Activated T-helper 2 cell treated with anti-CD3 and anti-CD28 coated beads, Interferon-gamma antibody, Interleukin-2, Interleukin-4, amounts not matched to agents 10 μg/mL and 5 μg/mL and 100 μg/mL, durations not matched to agents 14 hours and 24 hours and 36 hours (primary cell): ENCODE measurements around the gene HINT3. TPM values are rescaled to one million over a fixed set of nuclear protein-coding genes. Genes with fewer than 3 reads are reported as not detected.
"Not testable (repeated sequence)": the region's sequence is repeated elsewhere in the genome, so short reads cannot be mapped to it uniquely, and the experiment has no call there.

ENCODE experiments used
- DNase-seq: peaks from one replicate; pipeline ENCODE4 v3.0.0; 2021; ENCODE audit warnings: low spot score
- H3K27ac Mint-ChIP-seq: one replicate; pipeline ENCODE4 v1.8.0; 2021; ENCODE audit warnings: mixed read lengths
- H3K27me3 Mint-ChIP-seq: one replicate; pipeline ENCODE4 v1.8.0; 2021; ENCODE audit warnings: low read depth, mixed read lengths
- H3K36me3 Mint-ChIP-seq: one replicate; pipeline ENCODE4 v1.8.0; 2021; ENCODE audit warnings: low read depth, mixed read lengths
- H3K4me1 Mint-ChIP-seq: one replicate; pipeline ENCODE4 v1.8.0; 2021; ENCODE audit warnings: low read depth, mixed read lengths
- H3K4me3 Mint-ChIP-seq: one replicate; pipeline ENCODE4 v1.8.0; 2021; ENCODE audit warnings: low read depth, mild to moderate bottlenecking, moderate library complexity, mixed read lengths
- H3K9me3 Mint-ChIP-seq: one replicate; pipeline ENCODE4 v1.8.0; 2021; ENCODE audit warnings: mixed read lengths
- intact Hi-C: fragments of 100-400 bp; cut with micrococcal nuclease; formaldehyde crosslinking; loops from one replicate; pipeline ENCODE4 v1.15.1; 2023
- total RNA-seq: library from RNA; stranded (reverse); gene quantifications from 2 replicates; pipeline ENCODE4 v1.2.3, GENCODE V29; 2022

The HINT3 gene
- total RNA-seq, 1 donor from 2014 or later, result 7.9 TPM

DNA sequence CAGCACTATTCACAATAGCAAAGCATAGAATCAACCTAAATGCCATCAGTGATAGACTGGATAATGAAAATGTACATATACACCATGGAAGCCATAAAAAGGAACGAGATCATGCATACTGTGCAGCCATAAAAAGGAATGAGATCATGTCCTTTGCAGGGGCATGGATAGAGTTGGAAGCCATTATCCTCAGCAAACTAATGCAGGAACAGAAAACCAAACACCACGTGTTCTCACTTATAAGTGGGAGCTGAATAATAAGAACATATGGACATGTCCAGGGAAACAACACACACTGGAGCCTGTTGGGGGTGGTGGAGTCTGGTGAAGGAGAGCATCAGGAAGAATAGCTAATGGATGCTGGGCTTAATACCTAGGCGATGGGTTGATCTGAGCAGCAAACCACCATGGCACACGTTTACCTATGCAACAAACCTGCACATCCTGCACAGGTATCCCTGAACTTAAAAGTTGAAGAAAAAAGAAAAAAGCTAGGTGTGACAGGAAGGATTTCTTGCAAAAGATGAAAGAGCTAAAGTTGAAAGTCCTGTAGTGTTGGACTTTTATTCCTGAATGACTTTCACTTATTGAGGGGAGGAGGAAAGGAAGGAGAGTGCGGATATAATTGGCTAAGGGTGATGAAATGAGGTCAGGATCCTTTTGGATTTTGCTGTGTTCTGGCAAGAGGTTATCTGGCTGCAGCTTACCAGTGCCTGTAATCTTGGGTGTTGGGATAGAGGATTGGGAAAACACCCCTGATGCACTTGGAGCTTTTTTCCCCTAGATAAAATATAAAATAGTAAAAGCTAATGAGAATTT, 38.3 kb downstream of the HINT3 start:
- H3K36me3 Mint-ChIP-seq, result peaks cover 25% of the 10 kb centered on the region
- peaks cover 14% of the 10 kb centered on the region for H3K4me1 Mint-ChIP-seq
- DNase-seq, result no peak
- H3K27ac Mint-ChIP-seq, result no peak overlapping the region
- no peaks in the 10 kb centered on the region for H3K27me3 Mint-ChIP-seq
- no peaks in the 10 kb centered on the region for H3K9me3 Mint-ChIP-seq
- H3K4me3 Mint-ChIP-seq, result no peak overlapping the region
- intact Hi-C loops, result loop anchor here (5.0 to 10.0 kb wide), 2 partner anchors 430 to 1127 kb away; no protein-coding TSS in a partner anchor

DNA sequence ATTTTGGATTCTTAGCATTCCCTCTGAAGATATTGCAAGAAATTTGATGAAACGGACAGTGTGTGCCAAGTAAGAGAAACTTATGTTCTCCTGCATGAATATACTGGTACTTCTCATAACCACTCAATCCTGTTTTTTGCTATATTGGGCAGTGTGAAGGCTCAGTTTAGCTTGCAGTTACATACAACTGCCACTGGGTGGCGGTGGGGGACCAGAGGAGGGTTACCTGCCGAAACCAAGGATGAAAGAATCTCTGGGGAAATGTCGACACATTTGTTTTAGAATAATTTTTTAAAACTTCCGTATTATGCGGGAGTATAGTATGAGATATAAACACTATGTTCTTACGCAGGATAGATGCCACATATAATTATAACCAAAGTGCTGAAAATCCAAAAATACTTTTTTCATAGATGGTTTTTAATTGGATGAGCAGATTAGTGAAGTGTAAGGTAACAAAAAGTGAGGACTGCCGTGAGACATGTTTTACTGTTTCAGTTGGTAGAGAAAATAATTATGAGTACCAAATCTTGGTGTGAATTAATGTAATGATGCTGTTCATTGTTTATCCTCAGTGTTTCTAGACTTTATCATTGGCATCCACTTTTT, 39.5 kb downstream of the HINT3 start:
- intact Hi-C loops, result loop anchor here (1.0 to 10.0 kb wide), 4 partner anchors 175 to 1126 kb away; no protein-coding TSS in a partner anchor
- Mint-ChIP-seq H3K4me1 (peaks cover 11% of the 10 kb centered on the region), H3K27ac (no peak overlapping the region), H3K27me3 (no peaks in the 10 kb centered on the region), H3K9me3 (no peaks in the 10 kb centered on the region), H3K36me3 (peaks cover 37% of the 10 kb centered on the region), H3K4me3 (peak overlapping the region; percentile 58)
- peak; percentile 51 for DNase-seq

DNA sequence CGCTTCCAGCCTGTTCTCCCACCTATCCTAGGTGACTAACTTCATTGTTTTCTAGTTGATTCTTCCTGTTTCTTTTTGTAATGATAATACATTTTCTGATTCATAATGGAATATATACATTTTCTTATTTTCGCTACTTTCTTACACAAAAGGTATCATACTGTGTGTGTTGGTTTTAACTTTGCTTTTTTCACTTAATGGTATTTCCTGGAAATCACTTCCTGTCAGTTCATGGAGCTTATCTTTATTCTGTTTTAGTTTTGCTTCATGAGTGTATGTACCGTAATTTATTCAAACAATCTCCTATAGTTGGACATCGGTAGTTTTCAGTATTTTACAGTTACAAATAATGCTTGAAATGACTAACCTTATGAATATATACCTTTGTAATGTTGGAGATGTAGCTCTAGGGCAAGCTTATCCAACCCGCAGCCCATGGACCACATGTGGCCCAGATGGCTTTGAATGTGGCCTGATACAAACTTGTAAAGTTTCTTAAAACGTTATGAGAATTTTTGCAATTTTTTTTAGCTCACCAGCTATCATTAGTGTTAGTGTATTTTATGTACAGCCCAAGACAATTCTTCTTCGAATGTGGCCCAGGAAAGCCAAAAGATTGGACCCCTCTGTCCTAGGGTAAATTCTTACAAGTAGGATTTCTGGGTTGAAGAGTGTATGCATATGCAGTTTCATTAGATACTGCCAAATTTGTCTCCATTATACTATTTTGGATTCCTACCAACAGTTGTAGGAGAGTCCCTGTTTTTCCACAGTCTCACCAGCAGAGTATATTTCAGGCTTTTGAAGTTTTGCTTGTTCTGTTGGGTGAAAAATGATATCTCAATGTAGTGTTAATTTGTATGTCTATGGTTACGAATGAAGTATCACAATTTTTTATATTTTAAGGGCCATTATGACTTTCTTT, 46.4 kb downstream of the HINT3 start:
- Mint-ChIP-seq H3K27me3 (no peaks in the 10 kb centered on the region), H3K36me3 (peaks cover 53% of the 10 kb centered on the region), H3K4me1 (peaks cover 15% of the 10 kb centered on the region), H3K4me3 (no peak overlapping the region), H3K27ac (no peak overlapping the region), H3K9me3 (no peaks in the 10 kb centered on the region)
- DNase-seq, result no peak
- intact Hi-C loops, result no loop called here

DNA sequence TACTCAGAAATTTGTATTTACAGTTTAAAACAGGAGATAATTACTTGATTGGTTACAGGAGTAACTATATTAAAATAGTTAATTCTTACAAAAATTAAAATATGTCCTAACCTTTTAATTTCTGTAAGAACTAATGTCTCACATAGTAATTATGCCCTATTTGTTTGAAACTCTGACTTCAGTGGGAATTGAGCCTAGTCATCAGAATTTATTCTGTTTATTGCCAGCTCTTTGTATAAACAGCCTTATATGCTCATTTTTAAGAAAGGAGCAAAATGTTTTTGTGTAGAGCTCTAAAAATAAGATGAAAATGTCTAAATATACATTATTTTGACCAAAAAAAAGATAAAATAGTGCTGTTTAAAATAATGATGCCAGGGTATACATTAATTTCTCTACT, 51.2 kb downstream of the HINT3 start:
- H3K27me3 Mint-ChIP-seq, result no peaks in the 10 kb centered on the region
- H3K27ac Mint-ChIP-seq, result no peak overlapping the region
- H3K36me3 Mint-ChIP-seq, result peaks cover 44% of the 10 kb centered on the region
- H3K4me1 Mint-ChIP-seq, result peaks cover 12% of the 10 kb centered on the region
- intact Hi-C loops, result no loop called here
- no peak overlapping the region for H3K4me3 Mint-ChIP-seq
- no peaks in the 10 kb centered on the region for H3K9me3 Mint-ChIP-seq
- no peak for DNase-seq

DNA sequence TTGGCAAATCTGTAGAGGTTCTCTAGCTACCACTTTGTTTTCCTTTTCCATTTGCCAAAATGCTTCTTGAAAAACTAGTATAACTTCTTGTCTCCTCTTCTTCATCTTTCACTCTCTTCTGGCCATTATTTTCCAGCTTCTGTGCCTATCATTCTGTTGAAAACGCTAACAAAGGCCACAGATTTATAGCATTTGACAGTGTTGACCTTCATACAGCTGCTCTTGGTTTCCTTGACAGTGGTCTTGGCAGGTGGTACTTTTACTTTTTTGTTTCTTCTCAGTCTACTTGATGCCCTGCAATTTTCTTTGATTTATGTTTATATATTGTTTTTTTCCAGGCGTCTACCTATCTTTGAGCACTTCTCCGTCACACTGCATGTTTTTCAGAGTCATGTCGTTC, 53.5 kb downstream of the HINT3 start:
- DNase-seq, result no peak
- H3K36me3 Mint-ChIP-seq, result peaks cover 44% of the 10 kb centered on the region
- no peaks in the 10 kb centered on the region for H3K27me3 Mint-ChIP-seq
- H3K9me3 Mint-ChIP-seq, result no peaks in the 10 kb centered on the region
- peaks cover 3% of the 10 kb centered on the region for H3K4me1 Mint-ChIP-seq
- no peak overlapping the region for H3K4me3 Mint-ChIP-seq
- H3K27ac Mint-ChIP-seq, result no peak overlapping the region
- intact Hi-C loops, result no loop called here

DNA sequence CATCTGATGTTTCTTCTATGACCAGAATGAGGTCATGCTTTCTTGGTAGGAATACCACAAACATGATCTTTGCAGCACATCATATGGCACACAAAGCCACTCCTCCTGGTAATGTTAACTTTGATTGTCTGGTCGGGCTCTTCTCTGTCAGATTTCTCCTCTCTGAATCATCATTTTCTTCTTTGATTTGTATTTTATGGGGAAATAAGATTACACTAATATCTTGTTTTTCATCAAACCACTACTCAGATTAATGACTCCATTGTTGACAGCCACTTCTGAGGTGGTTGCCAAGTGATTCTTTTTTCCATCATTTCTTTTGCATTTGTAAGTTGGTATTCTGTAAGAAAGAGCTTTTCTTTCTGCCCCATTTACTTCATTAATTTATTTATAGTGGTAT, 59.3 kb downstream of the HINT3 start:
- Mint-ChIP-seq H3K36me3 (peaks cover 49% of the 10 kb centered on the region), H3K4me1 (no peaks in the 10 kb centered on the region), H3K9me3 (no peaks in the 10 kb centered on the region), H3K4me3 (no peak overlapping the region), H3K27me3 (no peaks in the 10 kb centered on the region), H3K27ac (no peak overlapping the region)
- DNase-seq, result no peak
- intact Hi-C loops, result no loop called here

DNA sequence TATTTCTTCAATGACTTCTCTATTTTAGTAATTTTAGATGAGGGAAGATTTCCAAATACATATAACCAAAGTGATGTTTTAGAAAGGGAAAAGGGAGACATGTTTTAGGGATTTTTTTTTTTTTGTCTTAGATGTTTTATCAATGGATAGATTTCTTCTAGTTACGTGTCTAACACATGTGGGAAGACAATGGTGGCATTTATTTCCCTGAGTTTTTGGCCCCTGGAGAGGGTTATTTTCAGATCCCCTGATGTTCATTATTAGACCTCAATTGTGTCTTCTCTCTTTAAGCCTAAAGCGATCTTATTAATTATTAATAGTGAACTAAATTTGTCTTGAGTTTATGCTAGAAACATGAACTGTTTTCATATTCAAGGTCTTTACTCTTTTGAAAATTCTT, 60.0 kb downstream of the HINT3 start:
- H3K4me1 Mint-ChIP-seq, result no peaks in the 10 kb centered on the region
- H3K36me3 Mint-ChIP-seq, result peaks cover 52% of the 10 kb centered on the region
- H3K27me3 Mint-ChIP-seq, result no peaks in the 10 kb centered on the region
- no peak overlapping the region for H3K4me3 Mint-ChIP-seq
- no peak for DNase-seq
- H3K9me3 Mint-ChIP-seq, result no peaks in the 10 kb centered on the region
- intact Hi-C loops, result no loop called here
- H3K27ac Mint-ChIP-seq, result no peak overlapping the region

DNA sequence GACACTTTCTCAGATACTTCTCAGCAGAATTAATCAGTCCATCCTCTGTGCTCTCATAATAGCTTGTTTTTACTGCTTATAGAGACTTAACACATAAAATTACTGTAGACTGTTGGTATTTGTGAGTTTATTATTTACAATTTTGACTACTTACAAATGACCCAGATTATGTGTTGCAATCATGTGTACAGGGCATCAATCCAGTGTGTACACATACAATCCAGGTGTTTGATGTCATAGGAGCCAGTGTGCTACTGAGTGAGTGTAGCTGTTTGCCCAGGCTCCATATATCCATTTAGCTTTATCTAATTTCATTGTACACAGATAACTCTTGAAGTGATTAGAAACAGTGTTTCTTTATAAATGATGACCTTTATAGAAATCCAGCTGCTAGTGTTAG, 61.1 kb downstream of the HINT3 start:
- Mint-ChIP-seq H3K9me3 (no peaks in the 10 kb centered on the region), H3K27ac (no peak overlapping the region), H3K36me3 (peaks cover 49% of the 10 kb centered on the region), H3K27me3 (no peaks in the 10 kb centered on the region), H3K4me1 (no peaks in the 10 kb centered on the region), H3K4me3 (no peak overlapping the region)
- intact Hi-C loops, result no loop called here
- DNase-seq, result no peak

DNA sequence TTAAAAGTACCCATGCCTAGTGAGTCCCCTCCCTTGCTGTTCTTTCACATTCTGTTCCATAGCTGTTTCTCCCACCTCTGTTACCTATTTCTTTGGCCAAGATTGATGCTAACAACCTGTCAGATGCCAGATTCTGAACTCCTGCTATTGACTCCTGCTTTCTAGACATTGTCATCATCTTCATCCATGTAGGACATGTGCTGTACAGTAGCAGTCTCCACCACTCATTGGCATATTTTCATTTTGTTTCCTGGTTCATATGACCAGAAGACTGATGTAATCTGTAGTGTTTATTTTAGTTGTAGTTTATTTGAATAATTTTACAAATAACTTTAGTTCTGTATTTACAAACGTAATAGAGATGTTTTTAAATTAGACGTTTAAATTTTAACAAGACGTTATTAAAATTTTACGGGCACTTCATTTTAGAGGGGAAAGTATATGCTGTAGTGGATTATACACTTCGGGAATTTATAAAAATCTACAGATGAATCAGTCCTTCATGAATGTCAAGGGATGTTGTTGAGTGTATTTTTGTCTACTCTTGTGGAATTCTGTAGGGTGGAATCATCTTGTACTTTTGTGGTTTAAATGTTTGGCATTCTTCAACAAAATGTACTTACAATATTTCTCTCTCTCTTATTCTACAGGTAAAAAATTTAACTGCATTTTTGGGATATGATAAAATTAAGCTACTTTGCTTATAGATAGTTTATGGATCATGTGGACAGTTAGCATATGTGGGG, 63.9 kb downstream of the HINT3 start:
- no peak overlapping the region for H3K27ac Mint-ChIP-seq
- H3K36me3 Mint-ChIP-seq, result peaks cover 43% of the 10 kb centered on the region
- no peak for DNase-seq
- intact Hi-C loops, result no loop called here
- H3K27me3 Mint-ChIP-seq, result no peaks in the 10 kb centered on the region
- H3K4me3 Mint-ChIP-seq, result no peak overlapping the region
- no peaks in the 10 kb centered on the region for H3K4me1 Mint-ChIP-seq
- H3K9me3 Mint-ChIP-seq, result no peaks in the 10 kb centered on the region

DNA sequence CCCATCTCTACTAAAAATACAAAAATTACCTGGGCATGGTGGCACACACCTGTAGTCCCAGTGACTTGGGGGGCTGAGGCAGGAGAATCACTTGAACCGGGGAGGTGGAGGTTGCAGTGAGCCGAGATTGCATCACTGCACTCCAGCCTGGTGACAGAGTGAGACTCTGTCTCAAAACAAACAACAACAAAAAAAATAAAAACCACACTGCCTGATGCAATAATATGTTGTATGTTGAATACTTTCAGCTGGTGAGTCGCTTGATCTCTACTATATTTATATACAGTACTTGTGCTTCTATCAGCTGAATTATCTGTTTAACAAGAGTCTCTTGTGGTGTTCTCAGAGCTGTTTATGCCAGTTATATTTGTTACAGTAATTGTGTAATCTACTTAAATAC, 66.9 kb downstream of the HINT3 start:
- H3K27me3 Mint-ChIP-seq, intact Hi-C loops, H3K27ac Mint-ChIP-seq, DNase-seq, H3K9me3 Mint-ChIP-seq, H3K4me1 Mint-ChIP-seq, H3K4me3 Mint-ChIP-seq: not testable (repeated sequence)
- H3K36me3 Mint-ChIP-seq, result peaks cover 33% of the 10 kb centered on the region

DNA sequence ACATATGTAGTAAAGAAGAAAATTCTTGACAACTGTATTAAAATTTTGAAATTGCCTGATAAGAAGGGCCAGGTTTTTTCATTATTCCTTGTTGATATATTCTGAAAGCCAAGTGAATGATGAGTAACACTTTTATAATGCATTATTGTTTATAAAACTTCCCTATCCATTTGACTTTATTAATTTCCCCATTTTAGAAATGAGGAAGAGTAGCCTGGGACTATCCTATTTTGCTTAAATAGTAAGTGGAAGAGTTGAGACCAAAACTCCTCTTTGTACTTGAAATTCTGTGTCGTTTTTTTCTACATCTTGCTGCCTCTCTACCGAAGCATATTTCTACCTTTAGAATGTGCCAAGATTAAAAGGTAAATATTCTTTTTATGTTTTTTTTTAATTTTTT, 69.4 kb downstream of the HINT3 start:
- peaks cover 24% of the 10 kb centered on the region for H3K36me3 Mint-ChIP-seq
- H3K27me3 Mint-ChIP-seq, result no peaks in the 10 kb centered on the region
- H3K4me1 Mint-ChIP-seq, result no peaks in the 10 kb centered on the region

DNA sequence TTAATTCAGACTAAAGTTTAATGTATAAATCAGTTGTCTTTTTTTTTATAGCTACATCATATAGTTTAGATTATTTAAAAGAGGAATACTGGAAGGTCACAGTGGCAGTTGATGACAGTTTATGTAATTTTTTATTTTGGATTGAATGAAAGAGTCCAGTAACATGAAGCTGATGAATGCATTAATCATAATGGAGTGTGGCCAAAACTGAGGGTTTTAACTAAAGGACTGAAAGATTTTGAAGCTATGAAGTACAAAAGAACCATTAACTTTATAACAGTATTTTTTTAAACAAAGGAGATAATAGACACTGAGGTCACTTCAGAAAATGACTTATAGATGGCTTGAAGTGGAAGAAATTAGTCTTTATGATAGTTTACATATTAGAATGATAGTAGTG, 71.0 kb downstream of the HINT3 start:
- Mint-ChIP-seq H3K36me3 (peaks cover 12% of the 10 kb centered on the region), H3K9me3 (no peaks in the 10 kb centered on the region), H3K27me3 (no peaks in the 10 kb centered on the region), H3K4me1 (no peaks in the 10 kb centered on the region), H3K27ac (no peak overlapping the region), H3K4me3 (no peak overlapping the region)
- intact Hi-C loops, result no loop called here
- no peak for DNase-seq

More for the DNA sequence above, 69.4 kb downstream of the HINT3 start:
- H3K27ac Mint-ChIP-seq, result no peak overlapping the region
- no peak for DNase-seq
- intact Hi-C loops, result no loop called here
- H3K9me3 Mint-ChIP-seq, result no peaks in the 10 kb centered on the region
- no peak overlapping the region for H3K4me3 Mint-ChIP-seq
